Vagina (tissue), 2 donors: ENCODE results near the gene SF3B5. TPM values are rescaled to one million over a fixed set of nuclear protein-coding genes. Genes with fewer than 3 reads are reported as not detected.
A peak's percentile ranks its signal among the peaks of the same experiment; 100 is the strongest.
"Not testable (repeated sequence)": the region's sequence is repeated elsewhere in the genome, so short reads cannot be mapped to it uniquely, and the experiment has no call there.

Source experiments
- DNase-seq, 2 donors: peaks; one replicate each; pipeline ENCODE4 v3.0.0-alpha.2; 2017; ENCODE audit errors: extremely low spot score in 2 of 2
- H3K27ac ChIP-seq: fragments of 200-600 bp; sonication (generic); one replicate; pipeline ENCODE4 v1.5.1; 2019
- H3K27me3 ChIP-seq: fragments of 200-600 bp; sonication (generic); one replicate; pipeline ENCODE4 v1.5.1; 2019
- H3K36me3 ChIP-seq, 2 donors: fragments of 200-600 bp; sonication (generic); one replicate each; pipeline ENCODE4 v1.5.1; 2017 to 2019
- H3K4me1 ChIP-seq: fragments of 200-600 bp; sonication (generic); one replicate; pipeline ENCODE4 v1.5.1; 2019
- H3K4me3 ChIP-seq, 2 donors: fragments of 200-600 bp; sonication (generic); 1 replicate in 1 of 2; 2 replicates in 1 of 2; pipeline ENCODE4 v1.5.1; 2016 to 2019
- H3K9me3 ChIP-seq: fragments of 200-600 bp; sonication (generic); one replicate; pipeline ENCODE4 v1.5.1; 2019
- POLR2A ChIP-seq, 2 donors: fragments of 450-650 bp; IDR thresholded peaks; one replicate each; pipeline ENCODE4 v1.6.1; 2017; ENCODE audit warnings: antibody characterized with exemption in 2 of 2, mild to moderate bottlenecking in 2 of 2, moderate library complexity in 2 of 2
- POLR2AphosphoS5 ChIP-seq, 2 donors: sonication (generic); formaldehyde crosslinking; IDR thresholded peaks; one replicate each; pipeline ENCODE4 v1.9.0; 2017; ENCODE audit warnings: antibody characterized with exemption in 2 of 2, mild to moderate bottlenecking in 2 of 2, low read depth in 1 of 2; ENCODE audit not compliant: insufficient read depth in 1 of 2
- intact Hi-C: fragments of 100-400 bp; cut with DNase I; formaldehyde crosslinking; loops from one replicate; pipeline ENCODE4 v1.15.1; 2023
- total RNA-seq: library from RNA; depleted of rRNA; stranded (reverse); fragments of >200 nt; gene quantifications from one replicate; pipeline ENCODE4 v1.2.3, GENCODE V29; 2016
- TF ChIP-seq, protein P1 (sequence below), 3 experiments: fragments of 450-650 bp in 2 of 3; fragments of 200-600 bp in 1 of 3; sonication (generic) in 1 of 3; IDR thresholded peaks; one replicate each; pipeline ENCODE4 v1.5.1; 2017 to 2019; ENCODE audit warnings: antibody characterized with exemption in 3 of 3, mild to moderate bottlenecking in 2 of 3, moderate library complexity in 2 of 3

The SF3B5 gene
- total RNA-seq, 1 donor from 2014 or later: 134 TPM

DNA sequence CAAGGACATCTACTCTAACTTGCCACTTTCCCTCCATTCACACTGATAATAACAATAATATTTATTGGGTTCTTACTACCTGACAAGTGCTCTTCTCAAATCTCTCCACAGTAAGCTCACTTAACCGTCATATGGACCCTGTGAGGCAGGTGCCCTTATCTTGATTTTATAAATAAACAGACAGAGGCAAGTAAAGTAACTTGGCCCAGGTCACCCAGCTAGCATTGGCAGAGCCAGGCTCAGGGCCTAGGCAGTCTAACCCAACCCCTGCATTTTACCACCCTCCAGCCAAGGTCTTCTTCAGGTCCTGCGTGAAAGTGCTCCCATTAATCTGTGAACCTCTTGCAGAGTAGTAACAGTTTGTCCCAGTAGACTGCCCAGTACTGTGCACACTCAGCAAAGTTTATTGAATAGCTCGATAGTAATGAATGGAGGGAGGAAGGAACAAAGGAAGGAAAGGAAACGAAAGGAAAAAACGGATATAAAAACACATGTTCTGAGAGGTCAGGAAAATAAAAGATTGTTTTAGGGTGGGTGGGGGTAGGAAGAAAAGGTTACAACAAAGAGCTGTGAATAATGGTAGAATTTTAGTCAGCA is 38.0 kb upstream of the SF3B5 start:
- H3K9me3 ChIP-seq: no peaks in the 10 kb centered on the region
- no peak overlapping the region for H3K4me3 ChIP-seq
- H3K27ac ChIP-seq: no peak overlapping the region
- H3K36me3 ChIP-seq: no peaks in the 10 kb centered on the region
- TF ChIP-seq, protein P1, sequence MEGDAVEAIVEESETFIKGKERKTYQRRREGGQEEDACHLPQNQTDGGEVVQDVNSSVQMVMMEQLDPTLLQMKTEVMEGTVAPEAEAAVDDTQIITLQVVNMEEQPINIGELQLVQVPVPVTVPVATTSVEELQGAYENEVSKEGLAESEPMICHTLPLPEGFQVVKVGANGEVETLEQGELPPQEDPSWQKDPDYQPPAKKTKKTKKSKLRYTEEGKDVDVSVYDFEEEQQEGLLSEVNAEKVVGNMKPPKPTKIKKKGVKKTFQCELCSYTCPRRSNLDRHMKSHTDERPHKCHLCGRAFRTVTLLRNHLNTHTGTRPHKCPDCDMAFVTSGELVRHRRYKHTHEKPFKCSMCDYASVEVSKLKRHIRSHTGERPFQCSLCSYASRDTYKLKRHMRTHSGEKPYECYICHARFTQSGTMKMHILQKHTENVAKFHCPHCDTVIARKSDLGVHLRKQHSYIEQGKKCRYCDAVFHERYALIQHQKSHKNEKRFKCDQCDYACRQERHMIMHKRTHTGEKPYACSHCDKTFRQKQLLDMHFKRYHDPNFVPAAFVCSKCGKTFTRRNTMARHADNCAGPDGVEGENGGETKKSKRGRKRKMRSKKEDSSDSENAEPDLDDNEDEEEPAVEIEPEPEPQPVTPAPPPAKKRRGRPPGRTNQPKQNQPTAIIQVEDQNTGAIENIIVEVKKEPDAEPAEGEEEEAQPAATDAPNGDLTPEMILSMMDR (IDR thresholded peaks at IDR 0.05): no peak
- TF ChIP-seq POLR2AphosphoS5 (IDR thresholded peaks at IDR 0.05; ENCODE audit: insufficient read depth in 1 of 2, low read depth in 1 of 2): no peak
- no peak for TF ChIP-seq POLR2A (IDR thresholded peaks at IDR 0.05)
- peaks cover 6% of the 10 kb centered on the region for H3K4me1 ChIP-seq
- no peak for DNase-seq
- intact Hi-C loops: no loop called here
- no peaks in the 10 kb centered on the region for H3K27me3 ChIP-seq

DNA sequence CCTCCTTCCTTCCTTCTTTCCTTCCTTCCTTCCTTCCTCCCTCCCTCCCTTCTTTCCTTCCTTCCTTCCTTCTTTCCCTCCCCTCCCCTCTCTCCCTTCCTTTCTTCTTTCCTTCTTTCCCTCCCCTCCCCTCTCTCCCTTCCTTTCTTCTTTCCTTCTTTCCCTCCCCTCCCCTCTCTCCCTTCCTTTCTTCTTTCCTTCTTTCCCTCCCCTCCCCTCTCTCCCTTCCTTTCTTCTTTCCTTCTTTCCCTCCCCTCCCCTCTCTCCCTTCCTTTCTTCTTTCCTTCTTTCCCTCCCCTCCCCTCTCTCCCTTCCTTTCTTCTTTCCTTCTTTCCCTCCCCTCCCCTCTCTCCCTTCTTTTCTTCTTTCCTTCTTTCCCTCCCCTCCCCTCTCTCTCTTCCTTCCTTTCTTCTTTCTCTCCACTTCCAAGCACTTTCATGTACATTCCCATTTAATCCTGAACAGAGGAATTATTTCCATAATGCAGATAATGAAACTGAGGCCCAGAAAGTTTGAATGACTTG is 36.9 kb upstream of the SF3B5 start:
- H3K4me3 ChIP-seq, H3K4me1 ChIP-seq, H3K27ac ChIP-seq, intact Hi-C loops, DNase-seq, H3K27me3 ChIP-seq, H3K36me3 ChIP-seq, H3K9me3 ChIP-seq: not testable (repeated sequence)

DNA sequence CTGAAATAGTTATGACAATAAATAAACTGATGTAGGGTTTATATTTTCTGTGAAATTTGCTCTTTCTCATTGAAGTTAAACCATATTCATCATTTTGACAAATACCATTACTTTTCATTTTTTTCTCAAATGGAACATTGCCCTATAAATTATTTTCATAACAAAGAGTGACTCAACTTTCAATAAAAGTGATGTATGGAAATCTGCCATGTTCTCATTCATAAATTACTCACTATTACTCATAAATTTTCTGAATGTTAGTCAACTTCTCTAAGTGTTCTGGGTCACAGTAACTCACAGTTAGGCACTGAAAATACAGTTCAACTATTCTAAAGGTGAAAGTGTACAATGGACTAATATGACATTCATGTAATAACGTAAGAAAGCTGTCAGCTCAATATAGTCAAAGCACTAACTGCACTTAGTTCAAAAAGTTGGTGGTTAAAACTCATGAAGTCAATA is 35.9 kb upstream of the SF3B5 start:
- Histone ChIP-seq H3K9me3 (no peaks in the 10 kb centered on the region), H3K36me3 (no peaks in the 10 kb centered on the region), H3K4me3 (no peak overlapping the region), H3K27ac (no peak overlapping the region), H3K4me1 (peaks cover 6% of the 10 kb centered on the region), H3K27me3 (no peaks in the 10 kb centered on the region)
- intact Hi-C loops: no loop called here
- no peak for DNase-seq
- TF ChIP-seq POLR2AphosphoS5 (IDR thresholded peaks at IDR 0.05; ENCODE audit: insufficient read depth in 1 of 2, low read depth in 1 of 2) (peak in 1 of 2 donors; percentile 21), POLR2A (IDR thresholded peaks at IDR 0.05) (no peak)
- TF ChIP-seq, protein P1 (IDR thresholded peaks at IDR 0.05): no peak

DNA sequence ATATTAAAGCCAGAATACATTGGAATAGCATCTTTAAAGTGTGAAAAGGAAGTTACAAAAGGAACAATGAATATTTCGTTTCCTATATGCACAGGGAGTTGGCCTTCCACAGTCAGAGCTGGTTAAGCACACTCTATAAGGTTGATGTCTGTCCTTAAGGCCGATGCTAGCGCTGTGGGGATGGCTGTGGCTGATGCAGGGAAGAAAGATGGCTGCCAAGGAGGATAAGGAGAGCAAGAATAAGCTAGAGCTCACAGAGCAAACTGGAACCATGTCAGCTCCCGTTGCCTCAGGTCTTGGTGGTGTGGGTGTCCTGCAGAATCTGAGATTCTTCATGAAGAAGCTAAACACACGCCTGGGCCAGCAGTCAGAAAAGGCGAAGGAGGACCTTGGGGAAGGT is 34.1 kb upstream of the SF3B5 start:
- no peak overlapping the region for H3K4me3 ChIP-seq
- H3K9me3 ChIP-seq: no peaks in the 10 kb centered on the region
- intact Hi-C loops: no loop called here
- peaks cover 6% of the 10 kb centered on the region for H3K4me1 ChIP-seq
- no peaks in the 10 kb centered on the region for H3K36me3 ChIP-seq
- no peak for DNase-seq
- no peak for TF ChIP-seq POLR2A (IDR thresholded peaks at IDR 0.05)
- no peak for TF ChIP-seq POLR2AphosphoS5 (IDR thresholded peaks at IDR 0.05; ENCODE audit: insufficient read depth in 1 of 2, low read depth in 1 of 2)
- TF ChIP-seq, protein P1 (IDR thresholded peaks at IDR 0.05): no peak
- no peak overlapping the region for H3K27ac ChIP-seq
- no peaks in the 10 kb centered on the region for H3K27me3 ChIP-seq

DNA sequence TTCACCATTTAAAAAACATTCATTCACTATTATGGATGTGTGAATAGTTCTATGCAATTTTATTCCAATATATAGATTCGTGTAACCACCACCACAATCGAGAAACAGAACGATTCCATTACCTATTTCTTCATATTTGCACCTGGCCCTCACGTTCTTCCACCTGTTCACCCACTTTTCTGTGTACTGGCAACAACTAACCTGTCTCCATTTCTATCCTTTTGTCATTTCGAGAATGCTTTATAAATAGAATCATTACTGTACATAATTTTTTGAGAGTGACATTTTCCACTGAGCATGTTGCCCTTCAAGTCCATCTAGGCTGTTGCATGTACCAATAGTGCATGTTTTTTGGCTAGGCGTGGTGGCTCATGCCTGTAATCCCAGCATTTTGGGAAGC is 31.7 kb upstream of the SF3B5 start:
- H3K27ac ChIP-seq: no peak overlapping the region
- TF ChIP-seq POLR2A (IDR thresholded peaks at IDR 0.05) (no peak), POLR2AphosphoS5 (IDR thresholded peaks at IDR 0.05; ENCODE audit: insufficient read depth in 1 of 2, low read depth in 1 of 2) (no peak)
- TF ChIP-seq, protein P1 (IDR thresholded peaks at IDR 0.05): no peak
- H3K4me3 ChIP-seq: no peak overlapping the region
- intact Hi-C loops: no loop called here
- peaks cover 6% of the 10 kb centered on the region for H3K4me1 ChIP-seq
- no peaks in the 10 kb centered on the region for H3K9me3 ChIP-seq
- no peak for DNase-seq
- no peaks in the 10 kb centered on the region for H3K36me3 ChIP-seq
- no peaks in the 10 kb centered on the region for H3K27me3 ChIP-seq
